ENCODE data around the gene SAMD8.

- no peak for TF ChIP-seq CTCF (IDR thresholded peaks at IDR 0.05)
- TF ChIP-seq EZH2 (IDR thresholded peaks at IDR 0.05; ENCODE audit: borderline replicate concordance, insufficient read depth, low read depth, low read length, poor library complexity, severe bottlenecking): no peak
Observed at GRCh38 chr10:75180592-75180991, 69.1 kb downstream of the SAMD8 start.

Measured in B cell (primary cell).